HepG2 (cell line): Measurements from ENCODE around the gene CDC37. TPM values are rescaled to one million over a fixed set of nuclear protein-coding genes. Genes with fewer than 3 reads are reported as not detected.

Experiments used
- ATAC-seq: fragments of 200-7000 bp; cut with Tn5 transposase; 3 replicates; pipeline ENCODE4 v1.9.1; 2020; ENCODE audit warnings: mild to moderate bottlenecking, moderate library complexity
- BruUV-seq: library from RNA; stranded (reverse); fragments of 400-500 nt; replicated peaks from 2 replicates; lab custom pipeline; 2021; lab: Mats Ljungman, UMichigan
- CTCF ChIA-PET: fragments of 300-600 bp; formaldehyde crosslinking; extraction: SDS; loops from one replicate; lab custom pipeline; 2021; ENCODE audit warnings: low total read pairs, inconsistent platforms, low intra/inter-chr PET ratio; lab: Yijun Ruan, JAX
- POLR2A ChIA-PET: fragments of 350-600 bp; sonication (Branson Sonifier 250); formaldehyde crosslinking; loops from one replicate; lab custom pipeline; 2020; ENCODE audit warnings: antibody characterized with exemption, inconsistent platforms; lab: Yijun Ruan, JAX
- DNase-seq: peaks from one replicate; pipeline ENCODE4 v3.0.0-alpha.2; 2015; ENCODE audit warnings: low spot score
- FAIRE-seq: peaks from 3 replicates; lab custom pipeline; 2011; peaks lifted over from hg19 to GRCh38; lab: Jason Lieb, UNC
- H2AFZ ChIP-seq: one replicate; pipeline ENCODE4 v1.6.1; 2011; ENCODE audit warnings: low read length, inconsistent platforms
- H3K27ac ChIP-seq: fragments of 300-600 bp; 3 replicates; pipeline ENCODE4 v1.8.0; 2011; ENCODE audit warnings: mixed run types, mild to moderate bottlenecking, mixed read lengths, low read length, inconsistent platforms; ENCODE audit not compliant: insufficient read depth; ENCODE audit errors: extremely low read length
- H3K27me3 ChIP-seq, 2 experiments: fragments of 200-600 bp in 1 of 2; 2 replicates in 1 of 2; 3 replicates in 1 of 2; pipeline versions ENCODE4 v1.6.0 to v1.8.0; 2011; ENCODE audit warnings: low read length in 2 of 2, mild to moderate bottlenecking in 2 of 2, moderate library complexity in 2 of 2, inconsistent platforms in 1 of 2; ENCODE audit not compliant: insufficient read depth in 2 of 2, control insufficient read depth in 1 of 2
- H3K36me3 ChIP-seq, 2 experiments: fragments of 200-600 bp in 1 of 2; replicated peaks in 1 of 2; 2 replicates in 1 of 2; 3 replicates in 1 of 2; pipeline versions ENCODE4 v1.5.1 to v1.8.0; 2011; ENCODE audit warnings: low read length in 2 of 2, inconsistent platforms in 1 of 2; ENCODE audit not compliant: insufficient read depth in 2 of 2, control insufficient read depth in 1 of 2
- H3K4me1 ChIP-seq: 2 replicates; pipeline ENCODE4 v1.5.1; 2012; ENCODE audit warnings: low read length, inconsistent platforms; ENCODE audit not compliant: insufficient read depth
- H3K4me2 ChIP-seq: 2 replicates; pipeline ENCODE4 v1.6.0; 2011; ENCODE audit warnings: low read depth, low read length, inconsistent platforms
- H3K4me3 ChIP-seq, 3 experiments: fragments of 200-600 bp in 1 of 3; sonication (generic), shearing (Covaris generic) in 1 of 3; replicated peaks in 1 of 3; 2 replicates each; pipeline ENCODE4 v1.5.1; 2011 to 2016; ENCODE audit warnings: low read length in 3 of 3, inconsistent platforms in 2 of 3, low read depth in 2 of 3, mild to moderate bottlenecking in 2 of 3, control low read depth in 1 of 3, mixed read lengths in 1 of 3; ENCODE audit not compliant: insufficient read depth in 1 of 3
- H3K79me2 ChIP-seq: one replicate; pipeline ENCODE4 v1.6.1; 2011; ENCODE audit warnings: low read length, inconsistent platforms; ENCODE audit not compliant: insufficient read depth
- H3K9ac ChIP-seq: 2 replicates; pipeline ENCODE4 v1.6.0; 2011; ENCODE audit warnings: mild to moderate bottlenecking, low read depth, low read length, inconsistent platforms; ENCODE audit not compliant: insufficient read depth
- H3K9me3 ChIP-seq: 2 replicates; pipeline ENCODE4 v1.5.1; 2012; ENCODE audit warnings: mild to moderate bottlenecking, low read length
- H4K20me1 ChIP-seq: 2 replicates; pipeline ENCODE4 v1.6.0; 2011; ENCODE audit warnings: inconsistent platforms, mild to moderate bottlenecking, low read length, moderate library complexity; ENCODE audit not compliant: insufficient read depth
- AGO2 ChIP-seq: fragments of 200-400 bp; formaldehyde crosslinking; optimal IDR thresholded peaks from 2 replicates; pipeline ENCODE3; 2017; ENCODE audit warnings: mild to moderate bottlenecking, low read depth, low read length, moderate library complexity
- CREB1 ChIP-seq, 2 experiments: fragments of 450-650 bp in 1 of 2; IDR thresholded peaks; 2 replicates each; pipeline ENCODE4 v1.6.1; 2016 to 2017; ENCODE audit warnings: control low read depth in 1 of 2, mild to moderate bottlenecking in 1 of 2, missing compliant biosample characterization in 1 of 2, missing genetic modification characterization in 1 of 2
- GTF2F1 ChIP-seq: fragments of 150-350 bp; IDR thresholded peaks from 2 replicates; pipeline ENCODE4 v1.6.1; 2014; ENCODE audit warnings: low read length
- ZNF7 ChIP-seq: IDR thresholded peaks from 2 replicates; pipeline ENCODE4 v1.6.1; 2016; ENCODE audit warnings: missing biosample characterization, missing genetic modification reagents
- ZNF75D ChIP-seq: sonication (generic); formaldehyde crosslinking; IDR thresholded peaks from 2 replicates; pipeline ENCODE4 v1.8.1; 2023; ENCODE audit warnings: missing genetic modification reagents, mild to moderate bottlenecking, borderline replicate concordance
- WGBS: methylation state at CpG from one replicate; pipeline ENCODE4 v1.1.6; 2017; ENCODE audit warnings: low lambda C conversion rate; 5-methylcytosine and 5-hydroxymethylcytosine counted together
- in situ Hi-C: cut with HindIII; loops from 2 replicates; pipeline ENCODE4 v1.10.0; 2017; ENCODE audit warnings: low pct_unique_long_range_greater_than_20kb; ENCODE audit not compliant: extremely low pct_ligation_motif_present
- intact Hi-C: fragments of 100-400 bp; cut with micrococcal nuclease; formaldehyde crosslinking; loops from one replicate; pipeline ENCODE4 v1.10.0; 2022; ENCODE audit not compliant: unreplicated experiment
- polyA plus RNA-seq, 8 experiments: library from polyadenylated mRNA; depleted of rRNA in 3 of 8; stranded (reverse) in 7 of 8; unstranded in 1 of 8; fragments of >200 nt; fragmentation: Illumina TruSeq in 4 of 8; extraction: Trizol in 4 of 8; gene quantifications; 2 replicates each; pipeline versions ENCODE4 v1.2.1 to v1.2.3, GENCODE V29; 2011 to 2016; ENCODE audit warnings: low read depth in 4 of 8, missing spikeins in 1 of 8, mixed read lengths in 1 of 8; ENCODE audit not compliant: insufficient read depth in 1 of 8
- total RNA-seq, 5 experiments: library from RNA; depleted of rRNA; stranded (reverse); fragments of >200 nt; fragmentation: Illumina TruSeq; extraction: Trizol; gene quantifications; 2 replicates each; pipeline ENCODE4 v1.2.3, GENCODE V29; 2016; ENCODE audit warnings: low read depth in 1 of 5

Gene CDC37
- total and polyA plus RNA-seq, 2 of the 13 experiments (the other 11 are each of a cell fraction or from before 2014, with no cell fraction given), result 158 to 177 TPM

- CTCF ChIA-PET, result no interaction called here
- FAIRE-seq, result no peak
- no peaks in the 10 kb centered on the region for H4K20me1 ChIP-seq
- BruUV-seq, result no TSS peak
- H3K4me2 ChIP-seq, result no peak overlapping the region
- no peak overlapping the region for H2AFZ ChIP-seq
- peaks cover 26 to 33% of the 10 kb centered on the region in 2 experiments for H3K36me3 ChIP-seq
- no peak overlapping the region for H3K9ac ChIP-seq
- TF ChIP-seq ZNF75D (CRISPR knock-in tag) (no peak), CREB1 (IDR thresholded peaks at IDR 0.05) (0 out of 2 replicates have a peak, but pooled peaks have one; percentile 9), CREB1 (CRISPR knock-in tag; IDR thresholded peaks at IDR 0.05) (no peak), GTF2F1 (no peak)
- POLR2A ChIA-PET, result no interaction called here
- no peaks in the 10 kb centered on the region for H3K4me1 ChIP-seq
- no peaks in the 10 kb centered on the region for H3K27me3 ChIP-seq
- WGBS, result 97% methylated on average over 10 of the region's 12 CpGs
- H3K9me3 ChIP-seq, result no peaks in the 10 kb centered on the region
- no peak overlapping the region for H3K4me3 ChIP-seq
- no peaks in the 10 kb centered on the region for H3K79me2 ChIP-seq
- intact Hi-C loops (no loop called here), in situ Hi-C loops (no loop called here)
- DNase-seq, result no peak
- H3K27ac ChIP-seq, result no peak overlapping the region
- ATAC-seq, result no peak
These were observed 39.5 kb downstream of the CDC37 start for GRCh38 chr19:10363789-10364281.

- Histone ChIP-seq H3K4me2 (no peak overlapping the region), H4K20me1 (no peaks in the 10 kb centered on the region), H3K9ac (no peak overlapping the region), H3K4me1 (no peaks in the 10 kb centered on the region), H3K9me3 (no peaks in the 10 kb centered on the region), H3K36me3 (peaks cover 22 to 24% of the 10 kb centered on the region in 2 experiments), H3K79me2 (no peaks in the 10 kb centered on the region), H3K4me3 (no peak overlapping the region), H3K27ac (no peak overlapping the region), H2AFZ (no peak overlapping the region), H3K27me3 (no peaks in the 10 kb centered on the region)
- FAIRE-seq (no peak), ATAC-seq (no peak), DNase-seq (no peak)
- ChIA-PET POLR2A (no interaction called here), CTCF (no interaction called here)
- BruUV-seq, result no TSS peak
- TF ChIP-seq ZNF7 (no peak), AGO2 (peak; percentile 35)
- WGBS, result 100% methylated on average over 5 of the region's 18 CpGs
- in situ Hi-C loops, result no loop called here
- intact Hi-C loops, result no loop called here
These were observed 41.1 kb downstream of the CDC37 start for GRCh38 chr19:10362259-10362658.
